K562 (cell line): ENCODE results near the gene TMEM161B.

ENCODE experiments used
- MLLT1 ChIP-seq, 2 experiments: fragments of 450-650 bp; IDR thresholded peaks; 2 replicates each; pipeline ENCODE4 v1.6.1; 2016
- TAF1 ChIP-seq: IDR thresholded peaks from 2 replicates; pipeline ENCODE4 v1.6.1; 2011; ENCODE audit warnings: mild to moderate bottlenecking, low read length, moderate library complexity; ENCODE audit not compliant: insufficient read depth, control insufficient read depth, severe bottlenecking; ENCODE audit errors: extremely low read depth

DNA sequence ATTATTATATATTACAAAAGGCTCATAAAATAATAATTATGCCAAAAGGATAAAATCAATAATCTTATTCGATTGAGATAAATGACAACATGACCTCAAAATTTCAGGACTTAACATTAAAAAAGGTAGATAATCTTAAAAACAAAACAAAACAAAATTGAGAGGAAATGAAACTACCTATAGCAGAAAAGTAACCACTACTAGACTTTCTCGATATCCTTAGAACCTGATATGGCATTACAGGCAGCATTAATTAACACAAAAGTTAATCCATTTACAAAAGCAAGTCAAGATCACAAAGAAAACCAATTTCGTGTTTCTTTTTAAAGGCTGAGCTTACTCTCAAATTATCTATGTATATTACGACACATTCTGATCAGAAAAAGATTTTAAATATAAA is 29.9 kb downstream of the TMEM161B start:
- no peak for TF ChIP-seq MLLT1 (IDR thresholded peaks at IDR 0.05)
- no peak for TF ChIP-seq TAF1
